ENCODE results near the gene EML1. TPM values are rescaled to one million over a fixed set of nuclear protein-coding genes. Genes with fewer than 3 reads are reported as not detected.

Gene EML1
- total and polyA plus RNA-seq, 2 of the 13 experiments (the other 11 are each of a cell fraction or from before 2014, with no cell fraction given) = 0.59 to 1.7 TPM

- TF ChIP-seq, protein P1, sequence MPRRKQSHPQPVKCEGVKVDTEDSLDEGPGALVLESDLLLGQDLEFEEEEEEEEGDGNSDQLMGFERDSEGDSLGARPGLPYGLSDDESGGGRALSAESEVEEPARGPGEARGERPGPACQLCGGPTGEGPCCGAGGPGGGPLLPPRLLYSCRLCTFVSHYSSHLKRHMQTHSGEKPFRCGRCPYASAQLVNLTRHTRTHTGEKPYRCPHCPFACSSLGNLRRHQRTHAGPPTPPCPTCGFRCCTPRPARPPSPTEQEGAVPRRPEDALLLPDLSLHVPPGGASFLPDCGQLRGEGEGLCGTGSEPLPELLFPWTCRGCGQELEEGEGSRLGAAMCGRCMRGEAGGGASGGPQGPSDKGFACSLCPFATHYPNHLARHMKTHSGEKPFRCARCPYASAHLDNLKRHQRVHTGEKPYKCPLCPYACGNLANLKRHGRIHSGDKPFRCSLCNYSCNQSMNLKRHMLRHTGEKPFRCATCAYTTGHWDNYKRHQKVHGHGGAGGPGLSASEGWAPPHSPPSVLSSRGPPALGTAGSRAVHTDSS (CRISPR knock-in tag; conservative IDR thresholded peaks at IDR 0.05) = no peak
- TF ChIP-seq ELF4 (CRISPR knock-in tag; IDR thresholded peaks at IDR 0.05; ENCODE audit: borderline replicate concordance) = no peak
- TF ChIP-seq GABPA (IDR thresholded peaks at IDR 0.05; ENCODE audit: low read depth, low read length) = no peak
- TF ChIP-seq GABPA (CRISPR knock-in tag; IDR thresholded peaks at IDR 0.05; ENCODE audit: low read depth) = no peak
- TF ChIP-seq ZNF713 (CRISPR knock-in tag; IDR thresholded peaks at IDR 0.05) = no peak
- TF ChIP-seq ZNF20 (CRISPR knock-in tag; IDR thresholded peaks at IDR 0.05) = no peak
- TF ChIP-seq ZNF589 (CRISPR knock-in tag; conservative IDR thresholded peaks at IDR 0.05) = no peak
- no peak for TF ChIP-seq ZXDC (CRISPR knock-in tag; IDR thresholded peaks at IDR 0.05)
- TF ChIP-seq GATAD1 (CRISPR knock-in tag; IDR thresholded peaks at IDR 0.05) = no peak
- no peak for TF ChIP-seq CHD4 (IDR thresholded peaks at IDR 0.05; ENCODE audit: borderline replicate concordance, low read length)
- TF ChIP-seq RXRB (CRISPR knock-in tag; IDR thresholded peaks at IDR 0.05; ENCODE audit: borderline replicate concordance) = peak; percentile 37; the same call in 1 of the 2 replicates
- TF ChIP-seq ZNF414 (CRISPR knock-in tag; IDR thresholded peaks at IDR 0.05) = no peak
- no peak for TF ChIP-seq MEF2D (CRISPR knock-in tag; IDR thresholded peaks at IDR 0.05)
- TF ChIP-seq USF2 (IDR thresholded peaks at IDR 0.05; ENCODE audit: low read depth, low read length) = peak; percentile 23; the same call in 1 of the 2 replicates
- TF ChIP-seq USF2 (CRISPR knock-in tag; IDR thresholded peaks at IDR 0.05; ENCODE audit: borderline replicate concordance) = no peak
- no peak for TF ChIP-seq CEBPZ (IDR thresholded peaks at IDR 0.05; ENCODE audit: low read length)
- TF ChIP-seq ARNTL (CRISPR knock-in tag; IDR thresholded peaks at IDR 0.05) = peak; percentile 78
- TF ChIP-seq STAG1 (CRISPR knock-in tag; IDR thresholded peaks at IDR 0.05) = no peak
- TF ChIP-seq MTF1 (CRISPR knock-in tag; IDR thresholded peaks at IDR 0.05) = no peak
Measured at GRCh38 chr14:99971087-99971940, 178.1 kb downstream of the EML1 start (continued).
